Inflammatory macrophage treated with lipopolysaccharide for 1 hour (primary cell): ENCODE data around the gene EPGN.

ENCODE experiments used
- DNase-seq, 2 donors: peaks; one replicate each; pipeline ENCODE4 v3.0.0-alpha.2; 2020 to 2022

The EPGN gene

GRCh38 chr4:74344031-74344430 lies 35.8 kb downstream of the EPGN start:
- no peak for DNase-seq

GRCh38 chr4:74353858-74354257 lies 45.6 kb downstream of the EPGN start:
- DNase-seq: no peak

GRCh38 chr4:74357965-74358364 lies 49.7 kb downstream of the EPGN start:
- no peak for DNase-seq

GRCh38 chr4:74361671-74362070 lies 53.4 kb downstream of the EPGN start:
- DNase-seq: no peak

GRCh38 chr4:74362347-74362746 lies 54.1 kb downstream of the EPGN start:
- peak in 1 of 2 donors; percentile 24 for DNase-seq

- no peak for DNase-seq
Measured at GRCh38 chr4:74364256-74364651, 56.0 kb downstream of the EPGN start.

GRCh38 chr4:74364652-74365491 lies 56.6 kb downstream of the EPGN start, which contains the start of gene EREG:
Gene EREG (plus strand): TSS chr4:74365145. CDS start chr4:74365309, 164 bp downstream.
- DNase-seq: peak; percentile 64 to 87

GRCh38 chr4:74365761-74366160 lies 57.5 kb downstream of the EPGN start:
- peak in 1 of 2 donors; percentile 13 for DNase-seq
